HG02884 (cell line): Measurements from ENCODE around the gene MAPT.

ENCODE experiments used
- ATAC-seq: cut with Tn5 transposase; IDR thresholded peaks from one replicate; pipeline ENCODE4 v1.9.1; 2021; ENCODE audit warnings: mild to moderate bottlenecking, moderate library complexity; ENCODE audit not compliant: unreplicated experiment

The MAPT gene

GRCh38 chr17:45968732-45969131 is 74.4 kb downstream of the MAPT start:
- ATAC-seq, result no peak

GRCh38 chr17:45969726-45970125 is 75.4 kb downstream of the MAPT start:
- no peak for ATAC-seq

GRCh38 chr17:45970659-45971058 is 76.3 kb downstream of the MAPT start:
- no peak for ATAC-seq

GRCh38 chr17:45971698-45972141 is 77.4 kb downstream of the MAPT start:
- no peak for ATAC-seq

- ATAC-seq, result no peak
Measured at GRCh38 chr17:45972531-45972930, 78.2 kb downstream of the MAPT start.

- ATAC-seq, result no peak
Measured at GRCh38 chr17:45973099-45973780, 78.9 kb downstream of the MAPT start.

GRCh38 chr17:45973946-45974859 is 79.8 kb downstream of the MAPT start:
- no peak for ATAC-seq

GRCh38 chr17:45974916-45975630 is 80.7 kb downstream of the MAPT start:
- ATAC-seq, result no peak

GRCh38 chr17:45975640-45976295 is 81.4 kb downstream of the MAPT start:
- no peak for ATAC-seq

- ATAC-seq, result no peak
Measured at GRCh38 chr17:45976391-45976754, 82.0 kb downstream of the MAPT start.

- ATAC-seq, result no peak
Measured at GRCh38 chr17:45976755-45977505, 82.6 kb downstream of the MAPT start.

GRCh38 chr17:45977506-45977824 is 83.1 kb downstream of the MAPT start:
- ATAC-seq, result no peak

- no peak for ATAC-seq
Measured at GRCh38 chr17:45977976-45978626, 83.7 kb downstream of the MAPT start.

- no peak for ATAC-seq
Measured at GRCh38 chr17:45979137-45979536, 84.8 kb downstream of the MAPT start.

- no peak for ATAC-seq
Measured at GRCh38 chr17:45980855-45981254, 86.5 kb downstream of the MAPT start.

GRCh38 chr17:45981306-45981705 is 87.0 kb downstream of the MAPT start:
- no peak for ATAC-seq

- no peak for ATAC-seq
Measured at GRCh38 chr17:45982791-45983613, 88.6 kb downstream of the MAPT start.

GRCh38 chr17:45983614-45984310 is 89.4 kb downstream of the MAPT start:
- no peak for ATAC-seq
